Activated CD8-positive, alpha-beta memory T cell treated with anti-CD3 and anti-CD28 coated beads for 36 hours (primary cell): ENCODE data around the gene KRTAP3-2. TPM values are rescaled to one million over a fixed set of nuclear protein-coding genes. Genes with fewer than 3 reads are reported as not detected.

Experiments used
- total RNA-seq, 2 experiments: library from RNA; stranded (reverse); gene quantifications; one replicate each; pipeline ENCODE4 v1.2.3, GENCODE V29; 2021

KRTAP3-2 gene
- total RNA-seq, 2 experiments from 2014 or later: not detected

Other genes with a start within 250 kb of the KRTAP3-2 start
- gene KRT25, start 244.6 kb downstream of the KRTAP3-2 start, total RNA-seq: not detected
- not detected for gene KRT26, start 227.7 kb downstream of the KRTAP3-2 start, total RNA-seq
- gene KRT27, start 217.4 kb downstream of the KRTAP3-2 start, total RNA-seq: not detected
- gene KRT28, start 199.9 kb downstream of the KRTAP3-2 start, total RNA-seq: not detected
- 10 to 100 TPM; 44.6 to 45.2 TPM for gene KRT10, start 177.3 kb downstream of the KRTAP3-2 start, total RNA-seq
- not detected for gene KRT12, start 132.7 kb downstream of the KRTAP3-2 start, total RNA-seq
- not detected for gene KRT20, start 114.7 kb downstream of the KRTAP3-2 start, total RNA-seq
- not detected for gene KRT23, start 62.3 kb downstream of the KRTAP3-2 start, total RNA-seq
- not detected for gene KRT39, start 33.0 kb downstream of the KRTAP3-2 start, total RNA-seq
- not detected for gene KRT40, start 15.6 kb downstream of the KRTAP3-2 start, total RNA-seq
- not detected for gene KRTAP3-3, start 5.7 kb downstream of the KRTAP3-2 start, total RNA-seq
- gene KRTAP3-1, start 9.2 kb upstream of the KRTAP3-2 start, total RNA-seq: not detected
- gene KRTAP1-5, start 27.3 kb upstream of the KRTAP3-2 start, total RNA-seq: not detected
- gene KRTAP1-4, start 30.3 kb upstream of the KRTAP3-2 start, total RNA-seq: not detected
- not detected for gene KRTAP1-3, start 35.0 kb upstream of the KRTAP3-2 start, total RNA-seq
- not detected for gene KRTAP1-1, start 41.5 kb upstream of the KRTAP3-2 start, total RNA-seq
- not detected for gene KRTAP2-1, start 47.4 kb upstream of the KRTAP3-2 start, total RNA-seq
- not detected for gene KRTAP2-2, start 55.3 kb upstream of the KRTAP3-2 start, total RNA-seq
- gene KRTAP2-3, start 60.2 kb upstream of the KRTAP3-2 start, total RNA-seq: not detected
- gene KRTAP2-4, start 66.0 kb upstream of the KRTAP3-2 start, total RNA-seq: not detected
- not detected for gene KRTAP4-7, start 84.2 kb upstream of the KRTAP3-2 start, total RNA-seq
- gene KRTAP4-8, start 98.2 kb upstream of the KRTAP3-2 start, total RNA-seq: not detected
- gene KRTAP4-16, start 102.3 kb upstream of the KRTAP3-2 start, total RNA-seq: not detected
- gene KRTAP4-9, start 105.5 kb upstream of the KRTAP3-2 start, total RNA-seq: not detected
- not detected for gene KRTAP4-11, start 118.5 kb upstream of the KRTAP3-2 start, total RNA-seq
- not detected for gene KRTAP4-12, start 124.3 kb upstream of the KRTAP3-2 start, total RNA-seq
- gene KRTAP4-6, start 140.6 kb upstream of the KRTAP3-2 start, total RNA-seq: not detected
- not detected for gene KRTAP4-5, start 149.9 kb upstream of the KRTAP3-2 start, total RNA-seq
- gene KRTAP4-4, start 160.8 kb upstream of the KRTAP3-2 start, total RNA-seq: not detected
- not detected for gene KRTAP4-3, start 168.3 kb upstream of the KRTAP3-2 start, total RNA-seq
- gene KRTAP4-2, start 178.3 kb upstream of the KRTAP3-2 start, total RNA-seq: not detected
- gene KRTAP4-1, start 185.0 kb upstream of the KRTAP3-2 start, total RNA-seq: not detected
- gene KRTAP9-1, start 190.0 kb upstream of the KRTAP3-2 start, total RNA-seq: not detected
- not detected for gene KRTAP9-2, start 226.7 kb upstream of the KRTAP3-2 start, total RNA-seq
- not detected for gene KRTAP9-3, start 232.5 kb upstream of the KRTAP3-2 start, total RNA-seq
- gene KRTAP9-8, start 238.1 kb upstream of the KRTAP3-2 start, total RNA-seq: not detected
- gene KRTAP9-4, start 249.8 kb upstream of the KRTAP3-2 start, total RNA-seq: not detected